Astrocyte (in vitro differentiated cells and primary cell): ENCODE data around the gene ZCWPW2.

ENCODE experiments used
- EZH2 ChIP-seq: IDR thresholded peaks from 2 replicates; pipeline ENCODE4 v1.6.1; 2012; ENCODE audit warnings: mild to moderate bottlenecking, low read length, inconsistent platforms; ENCODE audit not compliant: insufficient read depth
- TF ChIP-seq, protein P1 (sequence below): IDR thresholded peaks from 2 replicates; pipeline ENCODE4 v1.5.1; 2011; ENCODE audit warnings: low read depth, mild to moderate bottlenecking, inconsistent platforms, low read length, moderate library complexity; ENCODE audit not compliant: insufficient read depth

- TF ChIP-seq, protein P1, sequence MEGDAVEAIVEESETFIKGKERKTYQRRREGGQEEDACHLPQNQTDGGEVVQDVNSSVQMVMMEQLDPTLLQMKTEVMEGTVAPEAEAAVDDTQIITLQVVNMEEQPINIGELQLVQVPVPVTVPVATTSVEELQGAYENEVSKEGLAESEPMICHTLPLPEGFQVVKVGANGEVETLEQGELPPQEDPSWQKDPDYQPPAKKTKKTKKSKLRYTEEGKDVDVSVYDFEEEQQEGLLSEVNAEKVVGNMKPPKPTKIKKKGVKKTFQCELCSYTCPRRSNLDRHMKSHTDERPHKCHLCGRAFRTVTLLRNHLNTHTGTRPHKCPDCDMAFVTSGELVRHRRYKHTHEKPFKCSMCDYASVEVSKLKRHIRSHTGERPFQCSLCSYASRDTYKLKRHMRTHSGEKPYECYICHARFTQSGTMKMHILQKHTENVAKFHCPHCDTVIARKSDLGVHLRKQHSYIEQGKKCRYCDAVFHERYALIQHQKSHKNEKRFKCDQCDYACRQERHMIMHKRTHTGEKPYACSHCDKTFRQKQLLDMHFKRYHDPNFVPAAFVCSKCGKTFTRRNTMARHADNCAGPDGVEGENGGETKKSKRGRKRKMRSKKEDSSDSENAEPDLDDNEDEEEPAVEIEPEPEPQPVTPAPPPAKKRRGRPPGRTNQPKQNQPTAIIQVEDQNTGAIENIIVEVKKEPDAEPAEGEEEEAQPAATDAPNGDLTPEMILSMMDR = no peak
- no peak for TF ChIP-seq EZH2
Observed at GRCh38 chr3:28542351-28542750, 193.8 kb downstream of the ZCWPW2 start.
